ENCODE results near the gene OSBPL9.

DNA sequence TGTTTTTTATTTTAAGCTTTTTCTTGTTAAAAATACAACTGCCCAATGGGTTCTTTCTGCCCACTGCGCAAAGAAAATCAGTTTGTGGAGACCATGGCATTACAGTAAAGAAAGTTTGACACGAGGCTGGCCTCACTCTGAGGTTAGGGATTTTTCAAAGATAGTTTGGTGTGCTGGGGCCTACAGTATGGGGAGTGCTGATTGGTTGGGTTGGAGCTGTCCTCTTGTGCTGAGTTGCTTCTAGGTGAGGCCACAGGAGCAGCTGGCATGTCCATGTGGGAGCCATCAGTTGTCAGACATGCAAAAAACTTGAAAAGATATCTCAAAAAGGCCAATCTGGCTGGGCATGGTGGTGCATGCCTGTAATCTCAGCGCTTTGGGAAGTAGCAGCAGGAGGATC is 14.0 kb downstream of the OSBPL9 start:
- TF ChIP-seq, protein P1, sequence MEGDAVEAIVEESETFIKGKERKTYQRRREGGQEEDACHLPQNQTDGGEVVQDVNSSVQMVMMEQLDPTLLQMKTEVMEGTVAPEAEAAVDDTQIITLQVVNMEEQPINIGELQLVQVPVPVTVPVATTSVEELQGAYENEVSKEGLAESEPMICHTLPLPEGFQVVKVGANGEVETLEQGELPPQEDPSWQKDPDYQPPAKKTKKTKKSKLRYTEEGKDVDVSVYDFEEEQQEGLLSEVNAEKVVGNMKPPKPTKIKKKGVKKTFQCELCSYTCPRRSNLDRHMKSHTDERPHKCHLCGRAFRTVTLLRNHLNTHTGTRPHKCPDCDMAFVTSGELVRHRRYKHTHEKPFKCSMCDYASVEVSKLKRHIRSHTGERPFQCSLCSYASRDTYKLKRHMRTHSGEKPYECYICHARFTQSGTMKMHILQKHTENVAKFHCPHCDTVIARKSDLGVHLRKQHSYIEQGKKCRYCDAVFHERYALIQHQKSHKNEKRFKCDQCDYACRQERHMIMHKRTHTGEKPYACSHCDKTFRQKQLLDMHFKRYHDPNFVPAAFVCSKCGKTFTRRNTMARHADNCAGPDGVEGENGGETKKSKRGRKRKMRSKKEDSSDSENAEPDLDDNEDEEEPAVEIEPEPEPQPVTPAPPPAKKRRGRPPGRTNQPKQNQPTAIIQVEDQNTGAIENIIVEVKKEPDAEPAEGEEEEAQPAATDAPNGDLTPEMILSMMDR (IDR thresholded peaks at IDR 0.05), result no peak
- TF ChIP-seq POLR2A (IDR thresholded peaks at IDR 0.05), result no peak
